ENCODE data around the gene FAM13A.
A peak's percentile ranks its signal among the peaks of the same experiment; 100 is the strongest.

- no peak for TF ChIP-seq FOXM1 (IDR thresholded peaks at IDR 0.05; ENCODE audit: borderline replicate concordance)
- no peak for TF ChIP-seq ELF4 (IDR thresholded peaks at IDR 0.05)
- TF ChIP-seq ZNF384 (IDR thresholded peaks at IDR 0.05) = peak; percentile 25; the same call in 1 of the 2 replicates
- TF ChIP-seq HDGF (IDR thresholded peaks at IDR 0.05; ENCODE audit: borderline replicate concordance) = no peak
- no peak for TF ChIP-seq SP1 (IDR thresholded peaks at IDR 0.05)
- no peak for TF ChIP-seq SUZ12 (IDR thresholded peaks at IDR 0.05)
- no peak for TF ChIP-seq FOXK2 (IDR thresholded peaks at IDR 0.05)
- TF ChIP-seq CTBP1 (IDR thresholded peaks at IDR 0.05; ENCODE audit: borderline replicate concordance) = no peak
- no peak for TF ChIP-seq FOXA1 (IDR thresholded peaks at IDR 0.05)
These were observed 17.2 kb downstream of the FAM13A start for GRCh38 chr4:89039730-89040338.

Measured in HEK293T (cell line).